Stimulated activated memory B cell treated with anti-CD40 and anti-IgM and Interleukin-4, amounts not matched to agents 10 μg/mL and 1 μg/mL and 100 μg/mL, for 72 hours (primary cell): Measurements from ENCODE around the gene EFCAB3.
"Not testable (repeated sequence)": the region's sequence is repeated elsewhere in the genome, so short reads cannot be mapped to it uniquely, and the experiment has no call there.

Source experiments
- ATAC-seq: fragments of 150-1000 bp; cut with Tn5 transposase; 2 replicates; pipeline ENCODE4 v1.10.0; 2021
- H3K27ac Mint-ChIP-seq: one replicate; pipeline ENCODE4 v1.8.0; 2022; ENCODE audit warnings: mild to moderate bottlenecking, mixed read lengths
- H3K27me3 Mint-ChIP-seq: one replicate; pipeline ENCODE4 v1.8.0; 2022; ENCODE audit warnings: mixed read lengths
- H3K36me3 Mint-ChIP-seq: one replicate; pipeline ENCODE4 v1.8.0; 2022; ENCODE audit warnings: mixed read lengths
- H3K4me1 Mint-ChIP-seq: one replicate; pipeline ENCODE4 v1.8.0; 2022; ENCODE audit warnings: mixed read lengths
- H3K4me3 Mint-ChIP-seq: one replicate; pipeline ENCODE4 v1.8.0; 2022; ENCODE audit warnings: mild to moderate bottlenecking, moderate library complexity, mixed read lengths
- H3K9me3 Mint-ChIP-seq: one replicate; pipeline ENCODE4 v1.8.0; 2022; ENCODE audit warnings: mixed read lengths

The EFCAB3 gene

GRCh38 chr17:62445791-62446190, 65.4 kb downstream of the EFCAB3 start:
- peaks cover 24% of the 10 kb centered on the region for H3K36me3 Mint-ChIP-seq
- not testable (repeated sequence) for H3K4me1 Mint-ChIP-seq, H3K9me3 Mint-ChIP-seq

GRCh38 chr17:62452195-62452594, 71.8 kb downstream of the EFCAB3 start:
- not testable (repeated sequence) for H3K9me3 Mint-ChIP-seq, H3K27me3 Mint-ChIP-seq
- H3K36me3 Mint-ChIP-seq = peaks cover 17% of the 10 kb centered on the region
- H3K4me3 Mint-ChIP-seq = peak overlapping the region; percentile 36
- H3K27ac Mint-ChIP-seq = peak overlapping the region; percentile 89
- H3K4me1 Mint-ChIP-seq = peaks cover 33% of the 10 kb centered on the region
- ATAC-seq = peak; percentile 62

More at GRCh38 chr17:62445791-62446190, 65.4 kb downstream of the EFCAB3 start:
- not testable (repeated sequence) for H3K4me3 Mint-ChIP-seq, H3K27me3 Mint-ChIP-seq, ATAC-seq, H3K27ac Mint-ChIP-seq

GRCh38 chr17:62453041-62453440, 72.7 kb downstream of the EFCAB3 start:
- Mint-ChIP-seq H3K27ac (peak overlapping the region; percentile 89), H3K4me1 (peaks cover 41% of the 10 kb centered on the region)
- H3K27me3 Mint-ChIP-seq, H3K4me3 Mint-ChIP-seq, H3K36me3 Mint-ChIP-seq, H3K9me3 Mint-ChIP-seq, ATAC-seq: not testable (repeated sequence)

GRCh38 chr17:62453656-62454055, 73.3 kb downstream of the EFCAB3 start:
- Mint-ChIP-seq H3K4me1 (peaks cover 47% of the 10 kb centered on the region), H3K4me3 (peak overlapping the region; percentile 25), H3K27ac (peak overlapping the region; percentile 89)
- not testable (repeated sequence) for H3K27me3 Mint-ChIP-seq, H3K9me3 Mint-ChIP-seq, ATAC-seq, H3K36me3 Mint-ChIP-seq

- H3K9me3 Mint-ChIP-seq, H3K27me3 Mint-ChIP-seq, H3K36me3 Mint-ChIP-seq: not testable (repeated sequence)
- ATAC-seq = peak; percentile 69
- Mint-ChIP-seq H3K4me3 (peak overlapping the region; percentile 25), H3K27ac (peak overlapping the region; percentile 89), H3K4me1 (peaks cover 50% of the 10 kb centered on the region)
Measured at GRCh38 chr17:62454111-62454510, 73.8 kb downstream of the EFCAB3 start.

GRCh38 chr17:62456016-62456415, 75.7 kb downstream of the EFCAB3 start:
- H3K9me3 Mint-ChIP-seq = no peaks in the 10 kb centered on the region
- peaks cover 4% of the 10 kb centered on the region for H3K36me3 Mint-ChIP-seq
- peak overlapping the region; percentile 96 for H3K27ac Mint-ChIP-seq
- no peak overlapping the region for H3K4me3 Mint-ChIP-seq
- ATAC-seq = no peak
- peaks cover 65% of the 10 kb centered on the region for H3K4me1 Mint-ChIP-seq
- no peaks in the 10 kb centered on the region for H3K27me3 Mint-ChIP-seq

GRCh38 chr17:62458483-62458882, 78.1 kb downstream of the EFCAB3 start:
- Mint-ChIP-seq H3K4me3 (peak overlapping the region; percentile 82), H3K4me1 (peaks cover 59% of the 10 kb centered on the region), H3K27ac (peak overlapping the region; percentile 96)
- H3K9me3 Mint-ChIP-seq, H3K27me3 Mint-ChIP-seq, H3K36me3 Mint-ChIP-seq: not testable (repeated sequence)
- ATAC-seq = peak; percentile 67

GRCh38 chr17:62464422-62464821, 84.1 kb downstream of the EFCAB3 start:
- H3K4me3 Mint-ChIP-seq, H3K36me3 Mint-ChIP-seq, H3K27me3 Mint-ChIP-seq, ATAC-seq, H3K9me3 Mint-ChIP-seq: not testable (repeated sequence)
- Mint-ChIP-seq H3K27ac (peak overlapping the region; percentile 29), H3K4me1 (peaks cover 28% of the 10 kb centered on the region)

- H3K4me1 Mint-ChIP-seq = peaks cover 23% of the 10 kb centered on the region
- H3K9me3 Mint-ChIP-seq, H3K36me3 Mint-ChIP-seq, ATAC-seq, H3K27ac Mint-ChIP-seq, H3K4me3 Mint-ChIP-seq, H3K27me3 Mint-ChIP-seq: not testable (repeated sequence)
Measured at GRCh38 chr17:62465271-62465670, 84.9 kb downstream of the EFCAB3 start.
